ENCODE data around the gene BCORL1.

GRCh38 chrX:129992181-129992580 lies 9.7 kb downstream of the BCORL1 start:
- TF ChIP-seq REST (IDR thresholded peaks at IDR 0.05; ENCODE audit: insufficient replicate concordance, low read depth) = no peak
- no peak for TF ChIP-seq CTCF (IDR thresholded peaks at IDR 0.05; ENCODE audit: insufficient read depth, low read length)
- no peak for TF ChIP-seq POLR2AphosphoS5 (IDR thresholded peaks at IDR 0.05; ENCODE audit: low read depth)
